ENCODE data around the gene CLPTM1L. TPM values are rescaled to one million over a fixed set of nuclear protein-coding genes. Genes with fewer than 3 reads are reported as not detected.
"Not testable (repeated sequence)": the region's sequence is repeated elsewhere in the genome, so short reads cannot be mapped to it uniquely, and the experiment has no call there.

The CLPTM1L gene
- total and polyA plus RNA-seq, 5 experiments from 2014 or later = 24.9 to 70.1 (median 66.4) TPM

- ATAC-seq = no peak
- no peaks in the 10 kb centered on the region for H3K27me3 Mint-ChIP-seq
- peak in 1 of 10 donors; percentile 52 for DNase-seq
- peak overlapping the region in 2 of 10 donors; percentile 43 to 48 for H3K27ac Mint-ChIP-seq
- H3K4me1 Mint-ChIP-seq = peaks cover 9 to 23% (median 14%) of the 10 kb centered on the region in 4 donors
- POLR2A ChIA-PET = interaction anchor here (1.4 to 1.5 kb wide), 2 partner anchors 19 to 23 kb away, joined by 4 read pairs; no protein-coding TSS in a partner anchor
- H3K9me3 Mint-ChIP-seq = no peaks in the 10 kb centered on the region
- peaks cover 0 to 73% (median 6%) of the 10 kb centered on the region in 3 donors for H3K36me3 Mint-ChIP-seq
- H3K4me3 Mint-ChIP-seq = no peak overlapping the region
Measured at GRCh38 chr5:1335540-1336095, 9.3 kb downstream of the CLPTM1L start.

DNA sequence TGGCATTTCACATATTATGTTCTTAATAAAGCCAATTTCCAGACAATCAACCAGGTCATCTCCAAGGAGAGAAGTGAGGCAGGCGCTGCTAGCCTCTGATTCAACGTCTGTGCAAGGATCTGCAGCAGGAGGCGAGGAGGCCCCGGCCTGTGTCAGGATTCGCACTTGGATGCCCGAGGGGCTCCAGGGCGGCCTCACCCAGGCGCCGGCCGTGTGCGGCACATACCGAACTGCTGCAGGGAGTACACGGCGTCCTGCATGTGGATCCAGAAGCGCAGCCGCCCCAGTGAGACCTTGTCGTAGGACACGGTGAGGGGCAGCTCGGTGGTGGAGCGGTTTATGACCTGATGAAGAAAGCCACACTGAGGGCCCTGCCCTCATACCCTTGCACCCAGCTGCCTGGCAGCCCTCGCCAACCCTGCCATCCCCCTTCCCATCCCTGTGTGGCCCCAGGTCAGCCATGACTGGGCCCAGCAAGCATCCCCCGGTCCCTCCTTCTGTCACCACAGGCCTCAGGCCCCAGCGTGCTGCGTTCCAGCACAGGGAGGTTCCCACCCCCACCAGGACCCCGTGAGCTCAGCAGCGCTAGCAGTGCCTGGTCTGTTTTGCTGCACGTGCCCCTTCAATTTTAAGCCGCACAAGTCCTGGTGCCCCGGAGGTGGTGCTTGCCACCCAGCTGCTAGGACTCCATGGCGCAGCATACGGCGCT, 9.9 kb downstream of the CLPTM1L start:
- peaks cover 8 to 21% (median 11%) of the 10 kb centered on the region in 4 donors for H3K4me1 Mint-ChIP-seq
- DNase-seq (peak in 1 of 10 donors; percentile 13), ATAC-seq (no peak)
- peaks cover 0 to 73% (median 6%) of the 10 kb centered on the region in 3 donors for H3K36me3 Mint-ChIP-seq
- peak overlapping the region in 2 of 10 donors; percentile 48 to 62 for H3K27ac Mint-ChIP-seq
- H3K9me3 Mint-ChIP-seq = no peaks in the 10 kb centered on the region
- POLR2A ChIA-PET = no interaction called here
- H3K27me3 Mint-ChIP-seq = no peaks in the 10 kb centered on the region
- H3K4me3 Mint-ChIP-seq = no peak overlapping the region

GRCh38 chr5:1333986-1334385, 10.9 kb downstream of the CLPTM1L start:
- peaks cover 7 to 19% (median 12%) of the 10 kb centered on the region in 4 donors for H3K4me1 Mint-ChIP-seq
- no peak overlapping the region for H3K4me3 Mint-ChIP-seq
- peak overlapping the region in 1 of 10 donors; percentile 21 for H3K27ac Mint-ChIP-seq
- no peaks in the 10 kb centered on the region for H3K9me3 Mint-ChIP-seq
- H3K36me3 Mint-ChIP-seq = peaks cover 0 to 74% (median 6%) of the 10 kb centered on the region in 3 donors
- DNase-seq (peak in 1 of 10 donors; percentile 23), ATAC-seq (no peak)
- POLR2A ChIA-PET = interaction anchor here (0.7 kb wide), 1 partner anchor 19 kb away, joined by 3 read pairs; no protein-coding TSS in a partner anchor
- H3K27me3 Mint-ChIP-seq = no peaks in the 10 kb centered on the region

DNA sequence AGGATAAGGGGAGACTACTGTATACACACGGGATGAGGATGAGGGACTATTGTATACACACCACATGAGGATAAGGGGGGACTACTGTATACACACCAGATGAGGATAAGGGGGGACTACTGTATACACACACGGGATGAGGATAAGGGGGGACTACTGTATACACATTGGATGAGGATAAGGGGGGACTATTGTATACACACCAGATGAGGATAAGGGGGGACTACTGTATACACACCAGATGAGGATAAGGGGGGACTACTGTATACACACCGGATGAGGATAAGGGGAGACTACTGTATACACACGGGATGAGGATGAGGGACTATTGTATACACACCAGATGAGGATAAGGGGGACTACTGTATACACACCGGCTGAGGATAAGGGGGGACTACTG, 11.6 kb downstream of the CLPTM1L start:
- POLR2A ChIA-PET, H3K27ac Mint-ChIP-seq: not testable (repeated sequence)
- H3K36me3 Mint-ChIP-seq = peaks cover 0 to 76% (median 6%) of the 10 kb centered on the region in 3 donors

GRCh38 chr5:1332461-1333001, 12.4 kb downstream of the CLPTM1L start:
- Mint-ChIP-seq H3K36me3 (peaks cover 0 to 69% (median 6%) of the 10 kb centered on the region in 3 donors), H3K4me1 (peaks cover 11 to 26% (median 20%) of the 10 kb centered on the region in 4 donors), H3K9me3 (no peaks in the 10 kb centered on the region), H3K27ac (peak overlapping the region in 1 of 10 donors; percentile 17), H3K27me3 (no peaks in the 10 kb centered on the region), H3K4me3 (no peak overlapping the region)
- no peak for ATAC-seq
- POLR2A ChIA-PET = interaction anchor here (1.7 kb wide), 1 partner anchor 17 kb away, joined by 6 read pairs; no protein-coding TSS in a partner anchor
- peak in 1 of 10 donors; percentile 22 for DNase-seq

More for the DNA sequence above, 11.6 kb downstream of the CLPTM1L start:
- H3K9me3 Mint-ChIP-seq, H3K27me3 Mint-ChIP-seq, H3K4me3 Mint-ChIP-seq, ATAC-seq: not testable (repeated sequence)
- DNase-seq = peak in 1 of 10 donors; percentile 27
- peaks cover 11 to 24% (median 18%) of the 10 kb centered on the region in 4 donors for H3K4me1 Mint-ChIP-seq

GRCh38 chr5:1331861-1332405, 13.0 kb downstream of the CLPTM1L start:
- DNase-seq (no peak), ATAC-seq (no peak)
- H3K4me1 Mint-ChIP-seq = peaks cover 11 to 30% (median 20%) of the 10 kb centered on the region in 4 donors
- no peaks in the 10 kb centered on the region for H3K27me3 Mint-ChIP-seq
- no peak overlapping the region for H3K4me3 Mint-ChIP-seq
- POLR2A ChIA-PET = interaction anchor here (1.3 to 1.7 kb wide), 2 partner anchors 10 to 16 kb away, joined by 3 to 6 read pairs; no protein-coding TSS in a partner anchor
- H3K36me3 Mint-ChIP-seq = peaks cover 0 to 68% (median 6%) of the 10 kb centered on the region in 3 donors
- peak overlapping the region in 2 of 10 donors; percentile 26 to 76 for H3K27ac Mint-ChIP-seq
- H3K9me3 Mint-ChIP-seq = no peaks in the 10 kb centered on the region

DNA sequence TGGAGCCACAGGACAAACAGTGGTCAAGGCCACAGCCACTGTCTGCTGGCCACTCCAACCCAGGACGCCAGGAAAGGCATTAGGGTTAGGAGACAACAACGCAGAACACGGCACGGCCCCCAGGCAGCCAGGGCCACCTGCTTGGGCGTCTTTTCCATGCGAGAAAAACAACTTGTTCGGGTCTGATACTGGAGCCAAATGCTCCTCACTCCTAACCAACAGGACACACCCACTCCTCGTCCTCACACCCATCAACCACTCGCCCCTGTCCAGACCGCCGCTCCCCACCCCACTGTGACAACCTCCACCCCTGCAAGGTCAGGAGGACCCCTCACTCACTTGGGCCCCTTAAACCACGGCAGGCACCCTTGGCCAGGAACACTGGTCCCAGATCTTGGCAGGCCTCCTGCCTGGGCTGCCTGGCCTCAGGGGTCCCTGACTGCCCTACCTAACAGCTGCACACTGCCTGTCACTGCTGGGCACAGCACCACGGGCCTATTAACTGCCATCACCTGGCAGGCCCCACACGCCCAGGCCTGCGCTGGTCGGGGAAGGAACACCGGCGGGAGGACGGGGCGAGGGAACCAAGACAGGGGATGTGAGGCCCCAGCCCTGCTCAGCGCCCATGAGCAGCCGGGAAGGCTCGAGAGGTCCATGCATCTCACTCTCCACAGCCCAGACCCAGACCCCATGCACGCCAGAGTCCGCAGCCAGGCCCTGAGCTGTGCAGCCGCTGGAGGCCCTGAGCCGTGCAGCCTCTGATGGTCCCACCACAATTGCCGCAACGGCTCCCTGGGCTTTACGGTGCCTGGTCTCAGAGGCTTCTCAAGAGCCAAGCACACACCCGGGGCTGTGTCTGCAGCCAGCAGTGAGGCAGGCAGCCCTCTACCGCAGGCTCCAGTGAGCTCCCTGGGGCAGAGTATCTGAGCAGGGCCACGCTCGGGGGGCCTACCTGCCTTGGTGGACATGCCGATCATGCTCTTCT, 13.8 kb downstream of the CLPTM1L start:
- peak in 1 of 10 donors; percentile 58 for DNase-seq

GRCh38 chr5:1330146-1330846, 14.6 kb downstream of the CLPTM1L start:
- ATAC-seq (no peak), DNase-seq (peak in 1 of 10 donors; percentile 54)
- no peaks in the 10 kb centered on the region for H3K9me3 Mint-ChIP-seq
- POLR2A ChIA-PET = interaction anchor here (0.8 kb wide), 1 partner anchor 18 kb away, joined by 3 read pairs; no protein-coding TSS in a partner anchor
- H3K27me3 Mint-ChIP-seq = no peaks in the 10 kb centered on the region
- H3K27ac Mint-ChIP-seq = no peak overlapping the region
- no peak overlapping the region for H3K4me3 Mint-ChIP-seq
- peaks cover 3 to 26% (median 15%) of the 10 kb centered on the region in 4 donors for H3K4me1 Mint-ChIP-seq
- peaks cover 0 to 70% (median 6%) of the 10 kb centered on the region in 3 donors for H3K36me3 Mint-ChIP-seq

More for the DNA sequence above, 13.8 kb downstream of the CLPTM1L start:
- H3K27ac Mint-ChIP-seq = no peak overlapping the region
- peaks cover 0 to 68% (median 6%) of the 10 kb centered on the region in 3 donors for H3K36me3 Mint-ChIP-seq
- no peak for ATAC-seq
- POLR2A ChIA-PET = interaction anchor here (0.8 to 1.7 kb wide), 3 partner anchors 9 to 19 kb away, joined by 3 to 6 read pairs (median 3); no protein-coding TSS in a partner anchor
- H3K4me1 Mint-ChIP-seq = peaks cover 6 to 26% (median 19%) of the 10 kb centered on the region in 4 donors
- H3K9me3 Mint-ChIP-seq = no peaks in the 10 kb centered on the region
- H3K4me3 Mint-ChIP-seq = no peak overlapping the region
- H3K27me3 Mint-ChIP-seq = no peaks in the 10 kb centered on the region

DNA sequence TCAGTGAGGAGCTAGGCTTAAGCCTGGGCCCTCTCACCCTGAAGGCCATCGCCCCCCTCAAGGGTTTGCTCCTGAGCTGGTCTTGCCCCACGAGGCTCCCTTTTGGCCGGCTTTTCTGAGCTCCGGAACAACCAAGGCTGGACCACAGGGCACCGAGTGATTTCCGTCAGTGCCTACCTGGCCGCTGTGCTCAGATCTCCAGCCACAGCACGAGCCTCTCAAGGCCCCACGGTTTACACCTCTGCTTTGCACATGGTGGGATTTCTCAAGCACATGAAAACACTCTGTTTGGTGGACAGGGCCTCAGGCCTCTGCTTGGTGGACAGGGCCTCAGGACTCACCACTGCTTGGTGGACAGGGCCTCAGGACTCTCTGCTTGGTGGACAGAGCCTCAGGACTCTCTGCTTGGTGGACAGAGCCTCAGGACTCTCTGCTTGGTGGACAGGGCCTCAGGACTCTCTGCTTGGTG, 15.8 kb downstream of the CLPTM1L start:
- Mint-ChIP-seq H3K4me1 (peaks cover 3 to 26% (median 15%) of the 10 kb centered on the region in 4 donors), H3K9me3 (no peaks in the 10 kb centered on the region), H3K36me3 (peaks cover 0 to 68% (median 2%) of the 10 kb centered on the region in 3 donors), H3K27ac (peak overlapping the region in 4 of 10 donors; percentile 25 to 69 (median 54)), H3K4me3 (peak overlapping the region in 1 of 10 donors; percentile 12), H3K27me3 (no peaks in the 10 kb centered on the region)
- DNase-seq = peak in 1 of 10 donors; percentile 27
- no peak for ATAC-seq
- POLR2A ChIA-PET = interaction anchor here (0.6 to 1.1 kb wide), 2 partner anchors 16 to 265 kb away, joined by 3 read pairs; partner anchors contain the start of gene CLPTM1L

- POLR2A ChIA-PET = interaction anchor here (1.1 kb wide), 1 partner anchor 17 kb away, joined by 3 read pairs; the partner anchor contains the start of gene CLPTM1L
- not testable (repeated sequence) for H3K27me3 Mint-ChIP-seq, H3K9me3 Mint-ChIP-seq, ATAC-seq
- Mint-ChIP-seq H3K36me3 (peaks cover 0 to 69% (median 2%) of the 10 kb centered on the region in 3 donors), H3K27ac (peak overlapping the region in 6 of 10 donors; percentile 7 to 74 (median 54)), H3K4me3 (peak overlapping the region in 1 of 10 donors; percentile 12), H3K4me1 (peaks cover 3 to 26% (median 15%) of the 10 kb centered on the region in 4 donors)
- DNase-seq = peak in 1 of 10 donors; percentile 2
Measured at GRCh38 chr5:1328237-1329110, 16.4 kb downstream of the CLPTM1L start.

All from naive thymus-derived CD8-positive, alpha-beta T cell (primary cell).